HG02885 (cell line): ENCODE results near the gene MAN1C1.

ENCODE experiments used
- ATAC-seq: cut with Tn5 transposase; IDR thresholded peaks from one replicate; pipeline ENCODE4 v1.9.1; 2021; ENCODE audit warnings: mild to moderate bottlenecking; ENCODE audit not compliant: unreplicated experiment, poor library complexity

The MAN1C1 gene

GRCh38 chr1:25807480-25808390, 191.1 kb downstream of the MAN1C1 start:
- ATAC-seq: no peak

GRCh38 chr1:25808481-25809244, 192.1 kb downstream of the MAN1C1 start:
- no peak for ATAC-seq

DNA sequence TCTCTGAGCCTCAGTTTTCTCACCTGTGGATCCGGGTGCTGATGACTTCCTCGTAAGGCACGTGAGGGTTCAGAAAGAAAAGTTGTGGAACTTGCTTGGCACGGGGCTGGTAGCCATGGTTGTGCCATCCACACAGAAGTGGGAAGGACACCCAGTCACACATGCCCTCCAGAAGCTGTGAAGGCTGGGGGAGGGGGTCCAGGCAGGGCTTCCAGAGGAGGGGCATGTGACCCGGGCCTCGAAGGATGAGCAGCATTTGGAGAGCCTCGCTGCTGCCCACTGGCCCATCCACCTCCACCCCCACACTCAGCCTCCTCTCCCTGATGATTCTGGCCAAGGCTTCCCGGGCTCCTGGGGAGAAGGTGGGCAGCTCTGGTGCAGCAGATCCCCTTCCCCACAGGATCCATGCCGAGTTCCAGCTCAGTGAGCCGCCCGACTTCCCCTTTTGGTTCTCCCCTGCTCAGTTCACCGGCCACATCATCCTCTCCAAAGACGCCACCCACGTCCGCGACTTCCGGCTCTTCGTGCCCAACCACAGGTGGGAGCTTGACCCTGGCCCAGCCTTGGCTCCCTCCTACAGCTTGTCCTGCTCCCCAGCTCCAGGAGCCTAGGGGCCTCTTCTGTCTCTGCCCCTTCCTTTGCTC, 192.8 kb downstream of the MAN1C1 start:
- ATAC-seq: no peak

DNA sequence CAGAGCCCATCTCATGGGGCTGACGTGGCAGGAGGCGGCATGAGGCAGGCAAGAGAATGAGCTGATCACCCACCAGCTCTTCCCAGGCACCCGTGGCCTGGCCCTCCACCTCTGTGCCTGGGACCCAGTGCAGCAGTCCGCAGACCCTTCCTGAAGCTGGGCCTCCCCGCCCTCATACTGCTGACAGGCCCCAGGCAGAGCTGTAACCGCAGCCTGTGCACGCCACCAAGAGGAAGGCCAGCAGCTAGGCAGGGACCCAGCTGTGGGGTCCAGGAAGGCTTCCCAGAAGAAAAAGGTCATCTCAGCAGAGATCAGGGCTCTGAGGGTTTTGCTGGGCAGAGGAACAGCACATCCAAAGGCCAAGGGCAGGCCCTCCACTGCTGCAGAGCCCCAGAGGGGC, 193.3 kb downstream of the MAN1C1 start:
- no peak for ATAC-seq

- no peak for ATAC-seq
Observed at GRCh38 chr1:25810341-25811299, 194.0 kb downstream of the MAN1C1 start.

DNA sequence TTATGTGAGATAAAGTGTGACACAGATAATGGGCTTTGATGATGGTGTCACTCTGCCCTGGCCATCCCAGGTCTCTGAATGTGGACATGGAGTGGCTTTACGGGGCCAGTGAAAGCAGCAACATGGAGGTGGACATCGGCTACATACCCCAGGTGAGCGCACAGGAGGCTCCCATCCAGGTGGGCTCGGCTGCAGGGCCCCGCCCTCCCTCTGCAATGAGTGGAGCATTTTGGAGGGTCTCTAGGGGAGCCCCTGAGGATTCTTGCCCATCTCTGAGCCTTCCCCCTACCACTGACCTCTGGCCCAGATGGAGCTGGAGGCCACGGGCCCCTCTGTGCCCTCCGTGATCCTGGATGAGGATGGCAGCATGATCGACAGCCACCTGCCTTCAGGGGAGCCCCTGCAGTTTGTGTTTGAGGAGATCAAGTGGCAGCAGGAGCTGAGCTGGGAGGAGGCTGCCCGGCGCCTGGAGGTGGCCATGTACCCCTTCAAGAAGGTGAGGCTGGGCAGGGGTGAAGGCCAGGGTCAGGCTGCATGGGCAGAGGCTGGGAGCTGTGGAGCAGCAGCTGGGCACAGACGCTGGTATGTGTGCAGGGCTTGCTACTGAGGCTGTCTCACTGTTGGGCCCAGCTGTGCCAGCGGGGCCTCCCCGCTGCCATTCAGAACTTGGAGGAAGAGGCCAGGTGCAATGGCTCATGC, 194.9 kb downstream of the MAN1C1 start:
- no peak for ATAC-seq

- no peak for ATAC-seq
Observed at GRCh38 chr1:25813071-25813733, 196.6 kb downstream of the MAN1C1 start.

DNA sequence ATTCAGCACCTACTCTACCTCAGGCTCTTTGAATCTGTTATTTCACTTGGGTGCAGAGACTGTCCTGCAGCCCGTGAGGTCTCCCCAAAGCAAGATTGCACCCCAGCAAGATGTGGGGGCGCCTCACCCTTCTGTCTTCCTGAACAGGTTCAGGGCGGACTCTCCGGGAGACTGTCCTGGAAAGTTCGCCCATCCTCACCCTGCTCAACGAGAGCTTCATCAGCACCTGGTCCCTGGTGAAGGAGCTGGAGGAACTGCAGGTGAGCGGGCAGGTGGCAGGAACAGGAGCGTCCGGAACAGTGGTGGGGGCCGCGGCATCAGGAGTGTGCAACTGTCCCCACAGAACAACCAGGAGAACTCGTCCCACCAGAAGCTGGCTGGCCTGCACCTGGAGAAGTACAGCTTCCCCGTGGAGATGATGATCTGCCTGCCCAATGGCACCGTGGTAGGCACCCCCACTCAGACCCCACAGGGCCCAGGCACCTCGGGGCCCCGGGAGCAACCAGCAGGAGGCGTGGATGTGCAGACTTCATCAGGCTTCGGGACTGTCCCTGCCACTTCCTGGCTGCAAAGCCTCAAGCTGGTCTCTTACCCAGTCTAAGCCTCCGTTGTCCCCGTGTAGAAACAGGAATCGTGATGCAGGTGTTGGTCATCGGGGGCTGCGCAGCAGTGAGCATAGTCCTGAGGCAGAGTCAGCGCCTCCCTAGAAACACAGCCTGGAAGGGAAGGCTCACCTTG, 197.3 kb downstream of the MAN1C1 start:
- ATAC-seq: no peak

GRCh38 chr1:25814549-25815087, 198.0 kb downstream of the MAN1C1 start:
- ATAC-seq: no peak

DNA sequence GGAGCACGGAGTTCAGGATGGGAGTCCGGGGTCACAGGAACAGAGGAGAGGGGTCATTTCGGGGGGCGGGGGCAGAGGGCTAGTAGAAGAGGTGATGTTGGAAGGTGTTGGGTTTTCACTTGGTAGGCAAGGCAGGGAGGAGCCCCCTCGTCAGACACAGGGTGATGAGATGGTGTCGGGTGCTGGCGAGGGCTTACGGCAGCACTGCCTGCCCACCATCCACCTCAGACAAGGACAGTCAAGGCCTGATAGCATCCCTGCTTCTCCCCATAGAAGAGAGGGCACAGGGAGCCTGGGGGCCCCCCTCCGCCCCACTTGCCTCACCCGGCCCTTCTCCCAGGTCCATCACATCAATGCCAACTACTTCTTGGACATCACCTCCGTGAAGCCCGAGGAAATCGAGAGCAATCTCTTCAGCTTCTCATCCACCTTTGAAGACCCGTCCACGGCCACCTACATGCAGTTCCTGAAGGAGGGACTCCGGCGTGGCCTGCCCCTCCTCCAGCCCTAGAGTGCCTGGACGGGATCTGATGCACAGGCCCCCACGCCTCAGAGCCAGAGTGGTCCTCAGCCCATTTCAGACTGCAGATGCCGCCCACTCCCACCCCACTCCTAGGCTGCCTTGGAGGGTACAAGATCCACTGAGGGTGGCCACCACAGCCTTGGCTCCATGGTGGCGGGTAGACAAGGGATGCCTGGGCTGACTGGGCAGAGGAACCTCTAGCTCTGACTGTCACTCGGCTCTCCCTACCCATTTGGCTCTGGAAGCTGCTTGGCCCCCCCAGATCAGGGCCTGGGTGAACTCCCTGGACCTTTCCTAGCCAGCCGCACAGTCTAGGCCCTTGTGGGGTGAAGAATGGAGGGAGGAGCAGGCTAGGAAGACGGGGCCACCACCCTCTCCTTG, 198.9 kb downstream of the MAN1C1 start:
- no peak for ATAC-seq

GRCh38 chr1:25816112-25816718, 199.6 kb downstream of the MAN1C1 start:
- ATAC-seq: no peak

DNA sequence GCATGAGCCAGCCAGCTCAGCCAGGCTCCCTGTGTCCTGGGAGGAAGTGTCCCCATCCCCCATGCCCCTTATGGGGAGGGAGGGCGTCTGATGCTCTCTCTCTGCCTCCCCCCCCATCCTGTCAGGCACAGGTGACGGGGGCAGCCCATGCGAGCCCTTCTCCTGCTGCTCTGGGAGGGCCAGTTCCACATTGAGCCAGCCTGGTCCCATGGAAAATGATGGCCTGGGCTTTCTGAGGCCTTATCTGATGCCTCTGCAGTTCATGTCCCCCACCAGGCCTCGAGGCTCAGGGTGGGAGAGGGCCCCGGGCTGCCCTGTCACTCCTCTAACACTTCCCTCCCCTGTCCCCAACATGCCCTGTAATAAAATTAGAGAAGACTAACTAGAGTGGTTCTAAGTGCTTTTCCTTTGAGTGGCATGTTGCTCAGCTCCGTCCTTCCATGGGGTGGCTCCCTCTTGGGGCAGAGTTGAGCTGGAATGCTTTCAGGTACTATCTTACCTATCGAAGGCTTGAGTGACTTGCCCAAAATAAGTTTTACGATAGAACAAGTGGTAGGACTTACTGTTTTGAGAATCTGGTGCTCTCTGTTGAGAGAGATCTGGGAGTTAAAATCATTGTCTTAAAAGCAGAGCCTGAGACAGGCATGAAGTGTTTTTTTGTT, 201.4 kb downstream of the MAN1C1 start:
- no peak for ATAC-seq

DNA sequence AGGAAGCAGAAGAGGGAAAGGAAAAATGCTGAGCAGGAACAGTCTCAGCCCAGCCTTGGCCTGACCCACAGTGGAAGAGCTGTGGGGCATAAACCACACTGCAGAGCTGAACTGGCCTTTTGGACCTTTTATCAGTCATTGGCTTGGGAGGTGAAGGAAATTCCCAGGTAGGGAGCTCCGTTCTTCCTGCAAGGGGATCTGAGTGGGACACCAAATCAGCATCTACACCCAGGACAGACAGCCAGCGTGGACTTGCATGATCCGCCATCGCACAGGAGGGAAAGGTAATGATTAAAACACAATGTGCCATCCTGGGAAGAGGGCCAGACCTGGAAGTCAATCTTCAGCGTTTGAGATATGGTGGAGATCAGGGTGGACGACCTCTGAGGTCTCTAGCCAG, 202.0 kb downstream of the MAN1C1 start:
- no peak for ATAC-seq

DNA sequence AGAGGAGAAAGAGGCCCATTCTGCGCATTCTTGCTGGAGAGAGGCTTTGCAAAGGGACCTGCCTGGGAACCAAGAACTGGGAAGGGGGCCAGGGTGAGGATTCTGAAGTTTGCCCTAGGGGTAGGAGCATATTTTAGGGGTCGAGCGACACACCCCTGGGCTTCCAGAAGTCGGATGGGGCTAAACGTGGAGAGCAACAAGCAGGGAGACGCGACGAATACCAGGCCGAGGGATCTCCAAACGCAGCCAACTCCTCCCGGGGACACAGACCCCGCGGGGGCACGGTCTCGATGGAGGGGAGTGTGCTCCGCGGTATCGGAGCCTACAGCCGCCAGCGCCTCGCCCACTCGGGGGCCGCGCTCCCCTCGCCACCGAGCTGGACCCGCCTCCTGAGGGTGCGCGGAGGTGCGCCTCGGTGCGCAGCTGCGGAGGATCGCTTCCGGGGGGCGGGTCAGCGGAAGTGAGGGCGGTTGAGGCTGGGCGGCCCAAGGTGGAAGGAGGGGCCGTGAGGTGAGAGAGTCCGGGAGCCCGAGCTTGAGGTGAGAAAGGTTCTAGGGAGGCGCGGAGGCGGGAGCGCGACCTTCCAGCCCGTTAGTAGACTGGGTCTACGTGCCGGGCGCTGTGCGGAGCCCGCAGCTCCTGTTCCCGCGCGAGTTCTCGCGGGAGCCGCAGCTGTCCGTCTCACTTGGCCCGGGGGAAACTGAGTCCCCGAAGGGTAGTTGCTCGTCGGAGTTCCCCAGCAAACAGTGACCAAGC, 203.1 kb downstream of the MAN1C1 start, which contains the start of gene MTFR1L:
Gene MTFR1L, plus strand, starts transcription at position 464 of the 756 bp plus-strand sequence. CDS start 3,151 bp downstream, outside the sequence.
- ATAC-seq: peak; percentile 88
